ENCODE results near the gene ANGEL2.

GRCh38 chr1:213015099-213016050 lies at the start of gene ANGEL2:
- TF ChIP-seq ZNF565 (CRISPR knock-in tag; conservative IDR thresholded peaks at IDR 0.05; ENCODE audit: low read depth) (no peak), CREB5 (CRISPR knock-in tag; IDR thresholded peaks at IDR 0.05; ENCODE audit: low read depth) (no peak), PPARA (CRISPR knock-in tag; IDR thresholded peaks at IDR 0.05; ENCODE audit: borderline replicate concordance) (no peak), POU6F1 (CRISPR knock-in tag; IDR thresholded peaks at IDR 0.05; ENCODE audit: borderline replicate concordance, low read depth) (no peak), ZFP30 (CRISPR knock-in tag; IDR thresholded peaks at IDR 0.05) (no peak), PATZ1 (CRISPR knock-in tag; IDR thresholded peaks at IDR 0.05; ENCODE audit: borderline replicate concordance) (no peak), RARB (CRISPR knock-in tag; IDR thresholded peaks at IDR 0.05) (no peak)
